Measurements from ENCODE around the gene ZNF746. TPM values are rescaled to one million over a fixed set of nuclear protein-coding genes. Genes with fewer than 3 reads are reported as not detected.

Gene ZNF746
- total RNA-seq, 2 donors from 2014 or later: 21.0 to 40.0 TPM

DNA sequence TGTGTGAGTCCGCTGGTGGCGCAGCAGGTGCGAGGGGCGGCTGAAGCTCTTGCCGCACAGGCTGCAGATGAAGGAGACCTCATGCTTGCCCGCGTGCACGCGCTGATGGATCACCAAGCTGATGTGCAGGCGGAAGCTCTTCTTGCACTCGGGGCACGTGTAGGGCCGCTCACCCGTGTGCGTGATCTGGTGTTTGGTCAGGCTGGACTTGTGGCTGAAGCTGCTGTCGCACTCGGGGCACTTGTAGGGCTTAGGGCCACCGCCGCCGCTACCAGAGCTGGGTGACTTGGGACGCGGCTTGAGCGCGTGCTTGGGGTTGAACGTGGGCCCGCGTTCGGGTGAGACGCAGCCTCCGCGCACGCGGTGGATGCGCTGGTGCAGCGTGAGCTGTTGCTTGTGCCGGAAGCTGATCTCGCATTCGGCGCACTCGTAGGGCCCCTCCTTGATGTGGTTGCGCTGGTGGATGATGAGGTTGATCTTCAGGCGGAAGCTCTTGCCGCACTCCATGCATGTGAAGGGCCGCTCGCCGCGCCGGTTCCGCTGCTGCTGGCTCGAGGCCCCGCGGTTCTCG is 65.4 kb downstream of the ZNF746 start:
- TF ChIP-seq CTCF (IDR thresholded peaks at IDR 0.05): no peak
- TF ChIP-seq POLR2AphosphoS5 (IDR thresholded peaks at IDR 0.05): no peak
- no peak for TF ChIP-seq POLR2A (IDR thresholded peaks at IDR 0.05)
- Histone ChIP-seq H3K9me3 (no peaks in the 10 kb centered on the region), H3K27ac (no peak overlapping the region), H3K27me3 (replicated peaks; ENCODE audit: insufficient read depth) (no peaks in the 10 kb centered on the region), H3K36me3 (peaks cover 8 to 11% of the 10 kb centered on the region in 2 donors), H3K4me3 (no peak overlapping the region), H3K4me1 (replicated peaks) (no peaks in the 10 kb centered on the region)
- WGBS: 93% methylated on average over 53 of the region's 53 CpGs
- intact Hi-C loops (cut with DNase I): no loop called here
- no peak for DNase-seq (ENCODE audit: low spot score)

DNA sequence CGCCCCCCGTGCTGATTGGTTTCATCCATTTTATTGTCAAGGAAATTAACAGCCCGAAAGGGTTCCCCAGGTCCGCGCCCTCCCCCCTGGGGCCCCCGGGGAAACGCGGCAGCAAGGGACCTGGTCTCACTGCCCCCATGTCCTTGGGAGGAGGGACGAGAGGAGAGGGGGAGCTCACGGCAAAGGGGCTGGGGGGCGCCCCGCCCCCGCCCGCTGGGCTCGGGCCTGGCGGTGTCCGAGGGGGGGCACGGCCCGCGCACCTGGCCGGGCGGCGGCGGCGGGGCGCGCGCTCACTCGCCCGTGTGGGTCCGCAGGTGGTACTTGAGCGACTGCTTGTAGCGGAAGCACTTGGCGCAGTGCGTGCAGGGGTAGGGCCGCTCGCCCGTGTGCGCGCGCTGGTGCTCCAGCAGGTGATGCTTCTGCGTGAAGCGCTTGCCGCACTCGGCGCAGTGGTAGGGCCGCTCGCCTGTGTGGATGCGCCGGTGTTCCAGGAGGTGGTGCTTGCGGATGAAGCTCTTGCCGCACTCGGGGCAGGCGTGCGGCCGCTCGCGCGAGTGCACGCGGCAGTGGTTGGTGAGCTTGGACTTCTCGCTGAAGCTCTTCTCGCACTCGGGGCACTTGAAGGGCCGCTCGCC is 66.0 kb downstream of the ZNF746 start:
- H3K36me3 ChIP-seq: peaks cover 8 to 11% of the 10 kb centered on the region in 2 donors
- no peak for DNase-seq (ENCODE audit: low spot score)

DNA sequence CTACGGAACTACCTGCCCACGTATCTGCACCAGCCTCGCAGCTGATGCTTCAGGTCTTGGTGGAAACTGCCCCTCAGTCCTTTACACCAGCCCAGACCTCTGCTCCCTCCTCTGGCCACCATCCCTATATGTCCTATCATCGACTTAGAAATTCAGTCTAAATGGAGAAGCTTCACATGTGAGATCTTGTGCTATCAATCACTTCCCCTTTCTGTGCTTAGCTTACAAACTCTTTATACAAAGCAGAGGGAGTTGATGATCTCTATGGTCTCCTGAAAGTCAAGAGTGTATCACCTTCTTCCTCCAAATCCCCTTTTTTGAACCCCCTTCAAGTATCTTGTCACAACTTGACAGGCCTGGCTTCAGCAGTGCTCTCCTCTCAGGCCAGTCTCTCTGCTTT is 67.4 kb downstream of the ZNF746 start:
- TF ChIP-seq POLR2A (IDR thresholded peaks at IDR 0.05) (no peak), POLR2AphosphoS5 (IDR thresholded peaks at IDR 0.05) (no peak), CTCF (IDR thresholded peaks at IDR 0.05) (no peak)
- 83% methylated on average over 4 of the region's 4 CpGs for WGBS
- no peaks in the 10 kb centered on the region for H3K27me3 ChIP-seq (replicated peaks; ENCODE audit: insufficient read depth)
- peaks cover 4 to 11% of the 10 kb centered on the region in 2 donors for H3K36me3 ChIP-seq
- no peaks in the 10 kb centered on the region for H3K4me1 ChIP-seq (replicated peaks)
- no peaks in the 10 kb centered on the region for H3K9me3 ChIP-seq
- no peak overlapping the region for H3K4me3 ChIP-seq
- no peak for DNase-seq (ENCODE audit: low spot score)
- H3K27ac ChIP-seq: no peak overlapping the region
- intact Hi-C loops (cut with DNase I): no loop called here

More for the DNA sequence above, 66.0 kb downstream of the ZNF746 start:
- Histone ChIP-seq H3K4me3 (no peak overlapping the region), H3K27ac (no peak overlapping the region), H3K4me1 (replicated peaks) (no peaks in the 10 kb centered on the region), H3K9me3 (no peaks in the 10 kb centered on the region), H3K27me3 (replicated peaks; ENCODE audit: insufficient read depth) (no peaks in the 10 kb centered on the region)
- TF ChIP-seq POLR2AphosphoS5 (IDR thresholded peaks at IDR 0.05) (no peak), CTCF (IDR thresholded peaks at IDR 0.05) (no peak), POLR2A (IDR thresholded peaks at IDR 0.05) (no peak)
- intact Hi-C loops (cut with DNase I): no loop called here
- 87% methylated on average over 40 of the region's 66 CpGs for WGBS

DNA sequence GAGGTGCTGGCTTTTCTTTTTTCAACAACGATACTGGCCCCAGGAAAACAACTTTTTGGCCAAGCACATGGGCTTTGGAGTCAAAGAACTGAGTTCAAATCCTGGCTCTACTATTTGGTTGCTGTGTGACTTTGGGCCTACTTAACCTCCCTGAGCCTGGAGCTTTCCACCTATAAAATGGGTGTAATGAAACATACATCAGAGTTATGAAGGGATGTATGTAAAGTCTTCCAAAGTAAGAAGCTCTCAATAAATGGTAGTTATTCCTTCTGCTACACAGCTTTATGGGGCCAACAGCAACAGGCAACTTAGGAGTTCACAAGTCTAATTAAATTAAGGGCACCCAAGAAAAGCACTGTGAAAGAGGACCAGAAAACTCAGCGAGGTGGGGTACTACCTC is 69.7 kb downstream of the ZNF746 start:
- intact Hi-C loops (cut with DNase I): no loop called here
- Histone ChIP-seq H3K27ac (no peak overlapping the region), H3K4me3 (no peak overlapping the region), H3K4me1 (replicated peaks) (no peaks in the 10 kb centered on the region), H3K27me3 (replicated peaks; ENCODE audit: insufficient read depth) (no peaks in the 10 kb centered on the region), H3K36me3 (peaks cover 0 to 11% of the 10 kb centered on the region in 2 donors), H3K9me3 (no peaks in the 10 kb centered on the region)
- TF ChIP-seq POLR2A (IDR thresholded peaks at IDR 0.05): no peak
- no peak for TF ChIP-seq CTCF (IDR thresholded peaks at IDR 0.05)
- TF ChIP-seq POLR2AphosphoS5 (IDR thresholded peaks at IDR 0.05): no peak
- DNase-seq (ENCODE audit: low spot score): no peak
- 96% methylated on average over 2 of the region's 2 CpGs for WGBS

Measured in prostate gland (tissue), 2 donors.